AG09319 (cell line): ENCODE data around the gene PLS1.

Source experiments
- DNase-seq: peaks from one replicate; pipeline ENCODE4 v3.0.0-alpha.2; 2010; ENCODE audit warnings: low read depth; ENCODE audit errors: extremely low read depth
- CTCF ChIP-seq: IDR thresholded peaks from 2 replicates; pipeline ENCODE4 v1.5.1; 2011; ENCODE audit warnings: low read depth, mild to moderate bottlenecking, inconsistent platforms, low read length, moderate library complexity

Gene PLS1

GRCh38 chr3:142664819-142665218 is 68.6 kb downstream of the PLS1 start:
- no peak for DNase-seq
- TF ChIP-seq CTCF, result no peak

- no peak for TF ChIP-seq CTCF
- DNase-seq, result no peak
Observed at GRCh38 chr3:142670120-142670519, 73.9 kb downstream of the PLS1 start.

- no peak for TF ChIP-seq CTCF
- no peak for DNase-seq
Observed at GRCh38 chr3:142676151-142676550, 80.0 kb downstream of the PLS1 start.

- TF ChIP-seq CTCF, result no peak
- no peak for DNase-seq
Observed at GRCh38 chr3:142680710-142681109, 84.5 kb downstream of the PLS1 start.

GRCh38 chr3:142690613-142691012 is 94.4 kb downstream of the PLS1 start:
- no peak for DNase-seq
- no peak for TF ChIP-seq CTCF

- no peak for TF ChIP-seq CTCF
- no peak for DNase-seq
Observed at GRCh38 chr3:142691527-142691926, 95.3 kb downstream of the PLS1 start.

GRCh38 chr3:142693136-142693853 is 97.1 kb downstream of the PLS1 start:
- TF ChIP-seq CTCF, result no peak

More at GRCh38 chr3:142693136-142693853, 97.1 kb downstream of the PLS1 start:
- no peak for DNase-seq
